GM18520 (cell line): ENCODE results near the gene NEK8.

Experiments
- ATAC-seq: cut with Tn5 transposase; IDR thresholded peaks from one replicate; pipeline ENCODE4 v1.9.1; 2021; ENCODE audit not compliant: unreplicated experiment

NEK8 gene

DNA sequence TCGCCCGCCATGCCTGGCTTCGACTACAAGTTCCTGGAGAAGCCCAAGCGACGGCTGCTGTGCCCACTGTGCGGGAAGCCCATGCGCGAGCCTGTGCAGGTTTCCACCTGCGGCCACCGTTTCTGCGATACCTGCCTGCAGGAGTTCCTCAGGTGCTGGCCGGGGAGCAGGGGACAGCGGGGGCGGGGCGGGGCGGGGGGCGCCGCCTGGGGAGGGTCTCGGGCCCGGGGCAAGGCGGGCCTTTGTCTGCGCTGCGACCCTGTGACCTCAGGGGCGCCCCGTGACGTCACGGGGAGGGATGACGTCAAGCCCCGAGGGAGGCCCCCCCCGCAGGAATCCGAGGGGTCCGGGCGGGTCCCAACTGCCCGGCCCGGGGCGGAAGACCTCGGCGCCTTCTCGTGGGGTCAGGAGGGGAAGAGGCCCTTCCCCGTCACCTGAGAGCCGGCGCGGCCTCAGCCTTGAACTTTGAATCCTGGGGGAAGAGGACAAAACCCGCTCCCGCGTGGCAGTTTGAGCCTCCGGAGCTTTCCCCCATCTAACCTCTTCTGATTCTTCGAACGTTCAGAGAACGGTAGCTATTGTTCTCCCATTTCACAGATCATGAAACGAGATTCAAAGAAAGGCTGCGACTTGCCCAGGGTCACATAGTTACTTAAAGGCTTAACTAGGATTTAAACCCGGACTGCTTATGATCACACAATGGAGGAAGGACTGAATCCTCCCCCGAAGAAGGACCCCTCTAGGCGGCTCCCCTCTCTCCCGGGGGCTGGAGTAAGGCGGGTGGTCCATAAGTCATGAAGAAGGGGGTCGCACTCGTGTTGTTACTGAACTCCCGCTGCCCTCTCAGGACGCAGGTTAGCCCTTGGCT is 15.8 kb downstream of the NEK8 start:
- ATAC-seq = peak; percentile 25

GRCh38 chr17:28744972-28745785 is 16.6 kb downstream of the NEK8 start:
- no peak for ATAC-seq

DNA sequence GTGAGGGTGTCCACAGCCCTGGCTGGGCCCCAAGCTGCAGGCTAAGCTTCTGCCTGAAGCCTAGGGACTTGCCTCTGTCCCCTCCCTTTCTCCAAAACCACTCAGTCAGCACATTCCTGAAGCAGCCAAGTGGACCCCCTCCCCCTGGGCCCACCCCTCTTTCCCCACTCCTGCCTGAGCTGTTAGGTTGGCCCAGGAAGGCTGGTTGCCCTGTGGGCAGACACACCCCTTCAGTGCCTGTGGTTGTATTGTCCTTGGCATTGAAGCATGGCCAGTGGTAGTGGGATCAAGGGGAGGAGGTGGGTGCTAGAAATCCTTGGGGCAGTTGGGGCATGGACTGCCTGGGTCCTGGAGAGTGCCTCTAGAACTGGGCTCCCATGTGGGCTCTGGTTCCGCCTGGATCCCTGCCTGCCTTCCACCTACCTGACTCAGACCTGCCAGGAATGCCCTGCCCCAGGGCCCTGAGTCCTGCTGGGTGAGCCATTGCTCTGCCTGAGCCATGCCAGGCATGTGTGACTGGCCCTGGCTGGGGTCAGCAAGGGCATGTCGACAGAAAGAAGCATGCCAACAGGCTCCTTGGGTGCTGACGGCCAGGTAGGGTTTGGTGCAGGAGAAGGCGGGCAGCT is 17.3 kb downstream of the NEK8 start:
- ATAC-seq = no peak

DNA sequence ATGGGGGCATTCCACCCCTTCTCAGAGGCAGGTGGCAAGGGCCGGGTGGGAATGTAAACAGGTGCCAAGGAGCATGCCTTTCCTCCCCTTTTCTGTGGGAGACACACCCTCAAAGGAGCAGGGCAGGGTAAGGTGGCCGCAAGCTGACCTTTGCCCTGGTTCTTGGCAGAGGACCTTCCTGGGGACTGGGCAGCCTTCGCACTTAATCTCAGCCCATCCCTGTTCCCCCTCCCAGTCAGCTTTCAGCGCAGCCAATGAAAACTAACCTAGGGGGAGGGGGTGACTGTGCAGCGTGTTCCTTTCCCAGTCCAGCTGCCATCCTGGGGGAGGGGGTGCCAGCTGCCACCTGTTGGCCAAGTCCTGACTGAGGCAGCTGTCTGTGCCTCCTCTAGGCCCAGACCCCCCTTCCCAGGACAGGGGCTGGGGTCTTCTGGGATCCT is 18.0 kb downstream of the NEK8 start:
- ATAC-seq = no peak

DNA sequence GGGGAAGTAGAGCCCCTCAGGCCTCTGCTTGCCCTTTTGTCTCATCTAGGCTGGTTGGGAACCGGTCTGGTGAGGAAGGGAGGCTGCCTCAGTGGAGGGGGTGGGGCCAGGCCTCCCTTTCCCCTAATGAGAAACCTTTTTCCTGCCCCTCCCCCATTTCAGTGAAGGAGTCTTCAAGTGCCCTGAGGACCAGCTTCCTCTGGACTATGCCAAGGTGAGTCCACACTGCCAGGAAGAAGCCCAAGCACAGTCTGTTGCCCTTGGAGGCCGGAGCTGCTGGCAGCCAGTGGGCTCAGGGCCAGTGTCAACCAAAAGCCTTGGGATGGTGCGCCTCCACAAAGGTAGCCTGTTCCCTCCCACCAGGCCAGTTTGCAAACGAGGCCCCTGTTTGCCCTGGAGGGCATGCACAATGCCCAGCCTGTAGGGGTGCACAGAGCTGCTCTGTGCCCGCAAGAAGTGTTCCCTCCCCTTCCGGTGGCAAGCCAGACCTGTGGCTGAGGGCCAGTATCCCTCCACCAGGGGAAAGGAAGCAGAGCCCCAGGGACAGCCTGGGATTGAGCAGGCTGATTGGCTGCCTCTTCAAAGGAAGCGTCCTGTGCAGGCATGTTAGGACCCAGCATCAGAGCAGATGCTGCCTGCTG is 18.6 kb downstream of the NEK8 start:
- ATAC-seq = no peak

GRCh38 chr17:28747801-28748750 is 19.5 kb downstream of the NEK8 start:
- ATAC-seq = no peak

- no peak for ATAC-seq
Measured at GRCh38 chr17:28748852-28749515, 20.4 kb downstream of the NEK8 start.

DNA sequence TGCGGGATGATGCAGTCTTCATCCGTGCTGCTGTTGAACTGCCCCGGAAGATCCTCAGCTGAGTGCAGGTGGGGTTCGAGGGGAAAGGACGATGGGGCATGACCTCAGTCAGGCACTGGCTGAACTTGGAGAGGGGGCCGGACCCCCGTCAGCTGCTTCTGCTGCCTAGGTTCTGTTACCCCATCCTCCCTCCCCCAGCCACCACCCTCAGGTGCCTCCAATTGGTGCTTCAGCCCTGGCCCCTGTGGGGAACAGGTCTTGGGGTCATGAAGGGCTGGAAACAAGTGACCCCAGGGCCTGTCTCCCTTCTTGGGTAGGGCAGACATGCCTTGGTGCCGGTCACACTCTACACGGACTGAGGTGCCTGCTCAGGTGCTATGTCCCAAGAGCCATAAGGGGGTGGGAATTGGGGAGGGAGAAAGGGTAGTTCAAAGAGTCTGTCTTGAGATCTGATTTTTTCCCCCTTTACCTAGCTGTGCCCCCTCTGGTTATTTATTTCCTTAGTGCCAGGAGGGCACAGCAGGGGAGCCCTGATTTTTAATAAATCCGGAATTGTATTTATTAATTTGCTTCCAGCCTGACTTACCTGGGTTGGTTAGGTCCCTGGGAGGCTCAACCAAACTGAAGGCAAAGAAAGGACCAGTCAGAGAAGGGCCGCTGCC is 21.1 kb downstream of the NEK8 start:
- peak; percentile 5 for ATAC-seq

DNA sequence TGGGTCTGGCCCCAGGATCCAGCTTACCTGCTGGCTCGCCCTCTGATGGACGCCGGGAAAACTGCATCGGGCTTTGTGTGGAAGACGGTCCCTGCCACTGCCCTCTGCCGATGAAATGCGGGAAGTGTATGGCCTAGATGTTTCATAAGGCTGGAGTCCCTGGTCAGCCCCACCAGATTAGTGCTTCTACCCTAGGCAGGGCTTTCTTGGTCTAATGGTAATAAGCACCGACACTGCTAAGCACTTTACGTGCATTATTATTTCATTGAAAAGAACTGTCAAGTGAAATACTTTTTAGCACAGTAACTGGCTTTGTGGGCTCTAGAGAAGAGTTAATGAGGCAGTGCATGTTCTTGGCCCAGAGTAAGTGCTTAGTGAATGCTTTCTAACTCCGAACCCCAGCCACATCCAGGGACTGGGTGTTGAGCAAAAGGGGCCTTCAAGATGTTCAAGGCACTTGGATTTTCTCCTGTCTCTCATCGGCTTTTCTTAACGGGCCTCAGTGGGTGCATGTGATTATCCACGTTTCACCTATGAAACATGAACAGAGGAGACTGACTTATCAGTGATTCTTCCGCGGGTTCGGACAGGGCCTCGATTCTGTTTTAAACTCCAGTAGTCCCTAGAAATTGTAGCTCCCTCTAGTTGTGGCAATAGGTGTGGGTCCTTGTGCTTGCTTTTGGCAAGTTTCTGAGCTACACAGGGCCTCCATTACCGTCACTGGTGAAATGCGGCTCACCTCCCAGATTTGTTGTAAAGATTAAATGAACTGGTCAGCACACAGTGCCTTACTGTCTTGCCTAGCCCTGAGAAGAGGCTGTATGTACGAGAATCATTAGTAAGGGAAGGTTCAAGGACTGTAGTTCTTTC is 21.8 kb downstream of the NEK8 start:
- peak; percentile 71 for ATAC-seq

GRCh38 chr17:28751600-28752366 is 23.2 kb downstream of the NEK8 start:
- ATAC-seq = no peak

DNA sequence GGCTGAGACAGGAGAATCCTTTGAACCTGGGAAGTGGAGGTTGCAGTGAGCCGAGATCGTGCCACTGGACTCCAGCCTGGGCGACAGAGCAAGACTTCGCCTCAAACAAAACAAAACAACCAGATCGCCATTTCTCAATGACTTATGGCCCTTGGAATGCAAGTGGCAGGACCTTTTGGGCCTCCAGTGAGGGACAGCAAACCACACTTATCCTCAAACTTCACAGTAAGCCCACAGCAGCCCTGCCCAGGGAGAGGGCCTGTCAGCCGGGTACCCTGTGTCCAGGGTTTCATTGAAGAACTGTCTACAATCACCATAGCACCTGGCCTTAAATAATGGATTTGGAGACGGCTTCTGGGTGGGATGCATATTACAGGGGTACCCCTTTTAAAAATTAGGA is 26.9 kb downstream of the NEK8 start:
- no peak for ATAC-seq

DNA sequence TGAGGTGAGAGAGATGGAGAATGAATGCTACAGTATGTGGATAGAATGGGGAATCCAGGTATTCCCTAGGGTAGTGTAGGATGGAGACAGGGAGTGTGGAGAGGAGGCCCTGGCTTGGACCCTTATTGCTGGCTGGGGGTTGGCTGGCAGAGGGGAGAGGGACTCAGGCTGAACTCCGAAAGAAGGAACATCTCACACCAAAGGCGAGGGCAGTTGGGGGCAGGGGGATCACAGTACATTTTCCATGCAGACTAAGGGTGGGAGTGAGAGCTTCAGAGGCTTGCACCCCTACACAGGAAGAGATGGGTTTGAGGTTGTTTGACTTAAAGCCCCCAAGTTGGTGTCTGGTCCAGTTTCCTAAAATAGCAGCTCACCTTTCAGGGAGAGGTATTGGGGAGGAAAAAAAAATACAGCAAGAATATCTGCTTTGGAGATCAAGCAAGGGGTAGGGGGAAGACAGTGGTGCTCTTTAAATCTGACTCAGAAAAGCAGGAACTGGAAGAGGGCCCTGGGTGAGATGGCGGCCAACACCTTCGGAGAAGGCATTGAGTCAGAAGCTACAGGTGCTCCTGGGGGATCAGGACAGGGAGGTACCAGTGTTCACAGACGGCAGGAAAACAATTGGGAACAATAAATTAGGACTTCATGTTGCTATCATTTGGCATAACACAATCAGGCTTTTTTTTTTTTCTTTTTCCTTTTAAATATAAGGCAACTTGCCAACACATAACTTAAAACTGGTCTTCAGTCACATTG is 27.6 kb downstream of the NEK8 start:
- ATAC-seq = no peak

- ATAC-seq = no peak
Measured at GRCh38 chr17:28758411-28759121, 30.0 kb downstream of the NEK8 start.

- no peak for ATAC-seq
Measured at GRCh38 chr17:28759256-28759865, 30.8 kb downstream of the NEK8 start.
